ENCODE results near the gene SPATA3. TPM values are rescaled to one million over a fixed set of nuclear protein-coding genes. Genes with fewer than 3 reads are reported as not detected.

SPATA3 gene
- total RNA-seq, 1 donor from 2014 or later, result not detected

DNA sequence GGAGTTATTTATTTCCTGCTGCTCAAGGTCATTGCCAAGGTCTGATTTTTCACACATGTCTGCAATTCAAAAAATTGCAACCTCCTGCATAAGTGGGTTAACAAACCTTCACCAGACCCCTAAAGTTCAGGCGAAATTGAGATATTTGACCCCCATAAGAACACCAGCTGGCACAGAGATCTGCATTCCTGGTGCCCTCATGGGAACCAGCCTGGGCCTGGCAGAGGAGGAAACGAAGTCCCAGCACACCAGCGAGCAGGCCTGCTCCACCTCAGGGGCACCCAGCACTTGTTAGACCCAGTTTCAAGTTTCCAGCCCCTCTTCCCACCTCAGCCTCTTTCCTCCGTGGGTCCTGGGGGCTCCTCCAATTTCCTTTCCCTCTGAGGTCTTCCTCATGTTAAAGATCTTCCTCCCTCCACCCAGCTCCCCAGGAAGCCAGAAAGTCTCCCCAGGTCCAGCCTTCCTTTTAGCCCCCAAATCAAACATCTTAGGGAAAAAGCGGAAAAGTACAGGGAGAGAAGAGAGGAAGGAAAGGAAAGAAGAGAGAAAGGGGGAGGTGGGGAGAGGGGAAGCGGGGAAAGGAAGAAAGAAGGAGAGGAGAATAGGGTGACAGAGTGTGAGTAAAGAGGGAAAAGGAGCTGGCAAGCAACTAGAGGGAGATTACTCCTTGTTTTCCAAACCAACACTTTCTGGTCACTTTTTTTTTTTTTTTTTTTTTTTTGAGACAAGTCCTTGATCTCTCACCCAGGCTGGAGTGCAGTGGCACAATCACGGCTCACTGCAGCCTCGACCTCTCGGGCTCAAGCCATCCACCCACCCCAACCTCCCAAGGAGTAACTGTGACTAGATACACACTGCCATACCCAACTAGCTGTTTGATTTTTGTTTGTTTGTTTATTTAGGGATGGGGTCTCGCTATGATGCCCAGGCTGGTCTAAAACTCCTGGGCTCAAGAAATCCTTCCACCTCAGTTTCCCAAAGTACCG is 37.5 kb downstream of the SPATA3 start:
- H3K36me3 Mint-ChIP-seq (ENCODE audit: low read depth, unreplicated experiment), result no peaks in the 10 kb centered on the region
- Histone ChIP-seq H3K79me2 (ENCODE audit: insufficient read depth, low read length) (no peaks in the 10 kb centered on the region), H3K27ac (ENCODE audit: low read depth, low read length) (no peak overlapping the region), H3K4me2 (ENCODE audit: low read length) (no peak overlapping the region), H4K20me1 (ENCODE audit: insufficient read depth, low read length) (no peaks in the 10 kb centered on the region), H3K9ac (ENCODE audit: low read length) (no peak overlapping the region), H3K4me1 (ENCODE audit: insufficient read depth, low read length) (no peaks in the 10 kb centered on the region), H3K36me3 (ENCODE audit: insufficient read depth, low read length) (no peaks in the 10 kb centered on the region), H3K4me3 (ENCODE audit: insufficient read depth, low read depth, low read length) (no peak overlapping the region), H3K9me3 (ENCODE audit: insufficient read depth, low read depth, low read length) (no peaks in the 10 kb centered on the region), H2AFZ (ENCODE audit: low read depth, low read length) (no peak overlapping the region), H3K27me3 (ENCODE audit: insufficient read depth, low read length) (peaks cover 53% of the 10 kb centered on the region)
- no peak overlapping the region for H3K27ac Mint-ChIP-seq (ENCODE audit: unreplicated experiment)
- no peak for FAIRE-seq
- no peak for DNase-seq (ENCODE audit: low read depth)
- no peak overlapping the region for H3K4me3 Mint-ChIP-seq (ENCODE audit: unreplicated experiment)
- TF ChIP-seq EZH2 (IDR thresholded peaks at IDR 0.05; ENCODE audit: insufficient read depth, low read length) (no peak), CTCF (IDR thresholded peaks at IDR 0.05; ENCODE audit: insufficient read depth, low read depth, low read length) (no peak)
- peaks cover 2% of the 10 kb centered on the region for H3K4me1 Mint-ChIP-seq (ENCODE audit: low read depth, unreplicated experiment)
- peaks cover 57% of the 10 kb centered on the region for H3K27me3 Mint-ChIP-seq (ENCODE audit: low read depth, unreplicated experiment)
- peaks cover 2% of the 10 kb centered on the region for H3K9me3 Mint-ChIP-seq (ENCODE audit: unreplicated experiment)

GRCh38 chr2:231034291-231034882 is 38.5 kb downstream of the SPATA3 start:
- no peak overlapping the region for H3K4me3 Mint-ChIP-seq (ENCODE audit: unreplicated experiment)
- TF ChIP-seq EZH2 (IDR thresholded peaks at IDR 0.05; ENCODE audit: insufficient read depth, low read length) (no peak), CTCF (IDR thresholded peaks at IDR 0.05; ENCODE audit: insufficient read depth, low read depth, low read length) (no peak)
- no peaks in the 10 kb centered on the region for H3K79me2 ChIP-seq (ENCODE audit: insufficient read depth, low read length)
- H3K4me2 ChIP-seq (ENCODE audit: low read length), result no peak overlapping the region
- H3K27me3 ChIP-seq (ENCODE audit: insufficient read depth, low read length), result peaks cover 57% of the 10 kb centered on the region
- no peak overlapping the region for H3K9ac ChIP-seq (ENCODE audit: low read length)
- H3K27ac ChIP-seq (ENCODE audit: low read depth, low read length), result no peak overlapping the region
- H3K4me1 Mint-ChIP-seq (ENCODE audit: low read depth, unreplicated experiment), result peaks cover 2% of the 10 kb centered on the region
- H3K4me3 ChIP-seq (ENCODE audit: insufficient read depth, low read depth, low read length), result no peak overlapping the region
- FAIRE-seq (no peak), DNase-seq (ENCODE audit: low read depth) (no peak)
- H3K4me1 ChIP-seq (ENCODE audit: insufficient read depth, low read length), result no peaks in the 10 kb centered on the region
- H3K27me3 Mint-ChIP-seq (ENCODE audit: low read depth, unreplicated experiment), result peaks cover 64% of the 10 kb centered on the region
- H3K9me3 Mint-ChIP-seq (ENCODE audit: unreplicated experiment), result peaks cover 2% of the 10 kb centered on the region
- H4K20me1 ChIP-seq (ENCODE audit: insufficient read depth, low read length), result no peaks in the 10 kb centered on the region
- no peaks in the 10 kb centered on the region for H3K36me3 ChIP-seq (ENCODE audit: insufficient read depth, low read length)
- no peaks in the 10 kb centered on the region for H3K36me3 Mint-ChIP-seq (ENCODE audit: low read depth, unreplicated experiment)
- H3K9me3 ChIP-seq (ENCODE audit: insufficient read depth, low read depth, low read length), result no peaks in the 10 kb centered on the region
- no peak overlapping the region for H3K27ac Mint-ChIP-seq (ENCODE audit: unreplicated experiment)
- H2AFZ ChIP-seq (ENCODE audit: low read depth, low read length), result no peak overlapping the region

Measured in astrocyte (in vitro differentiated cells and primary cell).